SK-N-MC (cell line): ENCODE results near the gene AASDH.

Source experiments
- DNase-seq: peaks from one replicate; pipeline ENCODE4 v3.0.0-alpha.2; 2011; ENCODE audit warnings: low read depth, low spot score
- H3K27ac ChIP-seq: fragments of 200-600 bp; sonication (generic); 2 replicates; pipeline ENCODE4 v1.5.1; 2016; ENCODE audit warnings: mixed run types
- H3K36me3 ChIP-seq: fragments of 200-600 bp; sonication (generic); 2 replicates; pipeline ENCODE4 v1.6.1; 2017; ENCODE audit warnings: antibody characterized with exemption, low read length, mixed read lengths; ENCODE audit not compliant: insufficient read depth
- H3K4me3 ChIP-seq: fragments of 200-600 bp; sonication (generic); 2 replicates; pipeline ENCODE4 v1.5.1; 2016
- H3K9ac ChIP-seq: fragments of 200-600 bp; sonication (generic); 2 replicates; pipeline ENCODE4 v1.8.0; 2017; ENCODE audit warnings: mixed run types, mixed read lengths; ENCODE audit not compliant: insufficient read length
- H3K9me3 ChIP-seq: fragments of 200-600 bp; sonication (generic); 2 replicates; pipeline ENCODE4 v1.6.1; 2017; ENCODE audit warnings: low read depth, mild to moderate bottlenecking, antibody characterized with exemption, low read length, moderate library complexity, mixed read lengths
- EZH2 ChIP-seq: fragments of 200-600 bp; sonication (generic); IDR thresholded peaks from one replicate; pipeline ENCODE4 v1.6.1; 2017; ENCODE audit warnings: antibody characterized with exemption
- FOXP2 ChIP-seq: optimal IDR thresholded peaks from 2 replicates; pipeline ENCODE3; 2011; ENCODE audit warnings: mild to moderate bottlenecking, moderate library complexity; ENCODE audit not compliant: insufficient read depth; ENCODE audit errors: extremely low read length, control extremely low read depth
- POLR2AphosphoS5 ChIP-seq: IDR thresholded peaks from 2 replicates; pipeline ENCODE4 v1.6.1; 2012; ENCODE audit warnings: mild to moderate bottlenecking, low read depth, low read length, borderline replicate concordance

Gene AASDH

GRCh38 chr4:56296526-56296925 is 90.8 kb downstream of the AASDH start:
- TF ChIP-seq EZH2 (no peak), POLR2AphosphoS5 (no peak), FOXP2 (no peak)
- Histone ChIP-seq H3K4me3 (no peak overlapping the region), H3K9ac (no peak overlapping the region), H3K36me3 (no peaks in the 10 kb centered on the region), H3K27ac (no peak overlapping the region), H3K9me3 (no peaks in the 10 kb centered on the region; the same call in 1 of the 2 replicates)
- no peak for DNase-seq

GRCh38 chr4:56293121-56293520 is 94.2 kb downstream of the AASDH start:
- no peak overlapping the region for H3K27ac ChIP-seq
- H3K4me3 ChIP-seq, result no peak overlapping the region
- H3K36me3 ChIP-seq, result no peaks in the 10 kb centered on the region
- no peak overlapping the region for H3K9ac ChIP-seq
- DNase-seq, result no peak
- no peaks in the 10 kb centered on the region; the same call in 1 of the 2 replicates for H3K9me3 ChIP-seq
- TF ChIP-seq EZH2 (no peak), POLR2AphosphoS5 (no peak), FOXP2 (no peak)

GRCh38 chr4:56289934-56290333 is 97.4 kb downstream of the AASDH start:
- no peaks in the 10 kb centered on the region; the same call in 1 of the 2 replicates for H3K9me3 ChIP-seq
- no peak overlapping the region for H3K4me3 ChIP-seq
- TF ChIP-seq EZH2 (no peak), FOXP2 (no peak)

GRCh38 chr4:56288663-56289062 is 98.6 kb downstream of the AASDH start:
- no peaks in the 10 kb centered on the region for H3K36me3 ChIP-seq
- TF ChIP-seq EZH2, result no peak
- TF ChIP-seq POLR2AphosphoS5, result no peak
- no peak for TF ChIP-seq FOXP2
- H3K9me3 ChIP-seq, result no peaks in the 10 kb centered on the region; the same call in 1 of the 2 replicates
- H3K9ac ChIP-seq, result no peak overlapping the region
- H3K27ac ChIP-seq, result no peak overlapping the region
- H3K4me3 ChIP-seq, result no peak overlapping the region
- DNase-seq, result no peak

More at GRCh38 chr4:56289934-56290333, 97.4 kb downstream of the AASDH start:
- DNase-seq, result no peak
- Histone ChIP-seq H3K27ac (no peak overlapping the region), H3K9ac (no peak overlapping the region), H3K36me3 (no peaks in the 10 kb centered on the region)
